Right ventricle myocardium inferior (tissue), 1 donor: ENCODE results near the gene MRRF. TPM values are rescaled to one million over a fixed set of nuclear protein-coding genes. Genes with fewer than 3 reads are reported as not detected.

Experiments used
- total RNA-seq: library from RNA; stranded (reverse); fragmentation: NEBNext Ultra II Directional; extraction: Animal tissue kit (Norgen Biotek cat#: 25700); gene quantifications from one replicate; pipeline ENCODE4 v1.2.1, GENCODE V29; 2021
- donor health status: DM: no; HTN: yes; CAD: no; lungs with severe emphysema.

Gene MRRF
- total RNA-seq, 1 donor from 2014 or later, result 39.1 TPM

Other genes starting within 250 kb of the MRRF start
- 5.0 TPM for gene TTLL11, start 171.6 kb upstream of the MRRF start, total RNA-seq
- gene NDUFA8, start 105.1 kb upstream of the MRRF start, total RNA-seq, result 297 TPM
- not detected for gene MORN5, start 105.0 kb upstream of the MRRF start, total RNA-seq
- 6.1 TPM for gene LHX6, start 35.9 kb upstream of the MRRF start, total RNA-seq
- gene RBM18, start within 50 bp of the MRRF start, total RNA-seq, result 38.5 TPM
- 4.0 TPM for gene PTGS1, start 106.1 kb downstream of the MRRF start, total RNA-seq
- not detected for gene OR1J1, start 213.0 kb downstream of the MRRF start, total RNA-seq
- not detected for gene OR1J2, start 245.9 kb downstream of the MRRF start, total RNA-seq